ENCODE results near the gene ZNF366.
"Not testable (repeated sequence)": the region's sequence is repeated elsewhere in the genome, so short reads cannot be mapped to it uniquely, and the experiment has no call there.

ZNF366 gene

DNA sequence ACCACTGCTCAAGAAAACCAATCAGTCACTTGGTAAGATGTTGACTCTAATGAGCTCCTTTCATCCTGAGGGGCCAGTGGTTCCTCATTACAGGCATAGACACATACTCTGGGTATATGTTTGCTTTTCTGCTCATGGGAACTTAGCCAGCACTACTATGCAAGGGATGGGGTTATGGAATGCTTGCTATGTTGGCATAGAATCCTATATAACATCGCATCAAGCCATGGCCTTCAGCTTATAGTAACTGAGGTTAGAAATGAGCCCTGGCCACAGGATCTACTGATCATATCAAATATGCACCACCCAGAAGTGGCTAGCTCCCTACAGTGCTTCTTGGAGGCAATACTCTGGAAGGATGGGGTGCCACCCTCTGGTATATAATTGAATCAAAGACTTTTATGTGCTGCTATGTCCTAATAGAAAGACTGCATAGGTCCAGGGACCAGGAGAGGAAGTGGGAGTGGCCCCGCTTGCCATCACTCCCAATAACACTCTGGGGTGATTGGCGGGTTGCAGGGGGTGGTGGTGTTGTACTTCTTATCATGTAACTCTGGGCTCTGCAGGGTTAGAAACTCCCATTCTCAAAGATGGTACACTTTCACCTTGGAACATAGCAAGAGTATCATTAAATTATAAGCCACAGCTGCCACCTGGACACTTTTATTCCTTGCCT lies 70.3 kb downstream of the ZNF366 start:
- FAIRE-seq, result no peak

- no peak for FAIRE-seq
These were observed 72.3 kb downstream of the ZNF366 start for GRCh38 chr5:72434781-72435437.

GRCh38 chr5:72434056-72434780 lies 73.0 kb downstream of the ZNF366 start:
- FAIRE-seq, result no peak

DNA sequence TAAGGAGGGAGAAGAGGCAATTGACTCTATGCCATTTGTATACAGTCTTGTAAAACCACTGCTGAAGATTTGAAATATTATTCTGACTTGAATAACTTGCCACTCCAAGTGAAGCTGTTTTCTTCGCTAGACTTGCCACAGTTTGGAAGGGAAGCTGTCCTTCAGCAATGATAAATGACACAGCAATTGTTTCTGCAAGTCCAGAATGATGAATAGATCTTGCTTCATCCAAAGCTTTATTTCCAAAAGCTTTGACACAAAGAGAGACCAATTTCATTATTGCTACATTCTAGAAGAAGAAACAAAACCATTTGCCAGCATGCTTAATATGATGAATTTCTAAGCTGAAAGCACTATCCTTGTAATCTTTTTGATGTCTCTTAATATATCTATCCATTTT lies 73.7 kb downstream of the ZNF366 start:
- no peak for FAIRE-seq

DNA sequence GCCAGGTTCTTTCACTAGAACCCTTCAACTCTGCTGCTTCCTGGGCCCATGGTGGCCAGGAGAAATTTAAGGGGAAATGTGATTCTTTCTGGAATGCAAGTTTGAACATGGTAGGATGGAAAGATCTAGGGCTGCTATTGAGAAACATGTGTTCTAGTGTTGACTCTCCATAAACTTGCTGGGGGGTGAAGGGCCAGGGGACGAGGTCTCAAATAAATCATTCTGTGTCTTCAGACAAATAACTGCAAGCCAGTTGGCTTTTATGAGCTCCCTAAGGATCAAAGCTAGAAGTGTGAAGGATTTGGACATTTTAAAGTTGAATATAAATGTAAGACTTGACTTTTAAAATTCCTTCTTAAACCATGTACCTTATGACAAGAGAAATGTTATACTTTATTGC lies 78.5 kb downstream of the ZNF366 start:
- no peak for FAIRE-seq

GRCh38 chr5:72427488-72428437 lies 79.4 kb downstream of the ZNF366 start:
- FAIRE-seq, result no peak

DNA sequence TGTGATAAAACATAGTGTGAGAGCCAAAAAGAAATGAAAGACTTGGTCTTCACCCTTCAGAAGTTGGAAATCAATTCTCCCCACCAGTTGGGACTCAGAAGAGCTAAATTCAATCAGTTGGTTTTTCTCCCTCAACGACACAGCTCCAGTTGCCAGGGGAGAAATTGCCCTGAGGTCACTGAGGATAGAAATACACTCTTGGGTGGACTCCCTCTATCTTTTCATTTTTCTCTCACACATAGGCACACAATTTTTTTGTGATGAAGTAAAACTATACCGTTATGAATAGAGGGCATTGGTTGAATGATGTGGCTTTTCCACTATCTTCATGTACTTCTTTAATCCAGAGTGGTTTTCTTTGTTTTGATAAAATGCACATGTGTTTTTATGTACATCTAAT lies 80.2 kb downstream of the ZNF366 start:
- FAIRE-seq, result no peak

- no peak for FAIRE-seq
These were observed 81.2 kb downstream of the ZNF366 start for GRCh38 chr5:72426019-72426418.

DNA sequence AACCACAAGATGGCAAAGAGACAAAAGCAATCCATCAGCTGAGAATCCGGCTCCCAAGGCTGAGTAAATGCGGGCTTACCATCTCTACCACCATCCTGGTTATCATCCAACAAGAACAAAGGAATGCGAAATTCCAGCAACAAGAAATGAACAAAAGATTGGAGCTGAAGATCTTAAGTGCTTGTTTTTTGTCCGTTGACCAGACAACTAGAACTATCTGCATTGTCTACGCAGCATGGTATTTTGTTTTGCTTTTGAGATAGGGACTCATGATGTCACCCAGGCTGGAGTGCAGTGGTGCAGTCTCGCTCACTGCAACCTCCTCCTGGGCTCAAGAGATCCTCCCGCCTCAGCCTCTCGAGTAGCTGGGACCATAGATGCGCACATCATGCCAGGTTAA lies 88.9 kb downstream of the ZNF366 start:
- FAIRE-seq, result no peak

DNA sequence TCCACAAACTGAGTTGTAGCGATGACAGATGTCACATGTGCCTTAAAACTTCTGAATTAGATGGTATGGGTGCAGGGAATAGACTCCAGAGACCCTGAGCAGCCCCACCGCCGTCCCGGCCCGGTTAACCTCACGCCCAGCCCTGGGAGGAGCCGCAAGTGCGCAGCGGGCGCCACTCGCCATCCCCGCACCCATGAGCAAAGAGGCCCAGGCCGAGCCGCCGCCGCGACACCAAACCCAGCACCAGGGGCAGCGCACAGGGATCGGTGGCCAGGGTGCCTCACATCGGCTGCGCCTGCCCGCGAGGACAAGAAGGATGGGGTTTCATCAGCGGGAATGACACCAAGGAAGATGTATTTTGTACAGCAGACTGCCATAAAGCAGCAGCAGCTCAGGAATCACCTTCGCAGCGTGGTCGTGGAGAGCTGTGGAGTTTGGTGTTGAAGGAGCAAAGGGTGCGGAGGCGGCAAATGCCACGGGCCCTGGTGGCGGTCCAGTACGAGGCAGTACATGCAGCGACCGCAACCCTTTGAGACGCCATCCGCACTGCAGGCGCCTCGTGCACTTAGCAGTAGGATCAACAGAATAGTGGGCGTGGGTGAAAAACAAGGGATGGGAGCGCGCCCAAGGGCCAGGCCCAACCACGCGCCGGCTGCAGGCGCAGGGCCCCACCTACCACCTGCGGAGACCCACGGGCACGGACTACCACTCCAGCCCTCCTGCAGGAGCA lies 89.7 kb downstream of the ZNF366 start:
- no peak for FAIRE-seq

DNA sequence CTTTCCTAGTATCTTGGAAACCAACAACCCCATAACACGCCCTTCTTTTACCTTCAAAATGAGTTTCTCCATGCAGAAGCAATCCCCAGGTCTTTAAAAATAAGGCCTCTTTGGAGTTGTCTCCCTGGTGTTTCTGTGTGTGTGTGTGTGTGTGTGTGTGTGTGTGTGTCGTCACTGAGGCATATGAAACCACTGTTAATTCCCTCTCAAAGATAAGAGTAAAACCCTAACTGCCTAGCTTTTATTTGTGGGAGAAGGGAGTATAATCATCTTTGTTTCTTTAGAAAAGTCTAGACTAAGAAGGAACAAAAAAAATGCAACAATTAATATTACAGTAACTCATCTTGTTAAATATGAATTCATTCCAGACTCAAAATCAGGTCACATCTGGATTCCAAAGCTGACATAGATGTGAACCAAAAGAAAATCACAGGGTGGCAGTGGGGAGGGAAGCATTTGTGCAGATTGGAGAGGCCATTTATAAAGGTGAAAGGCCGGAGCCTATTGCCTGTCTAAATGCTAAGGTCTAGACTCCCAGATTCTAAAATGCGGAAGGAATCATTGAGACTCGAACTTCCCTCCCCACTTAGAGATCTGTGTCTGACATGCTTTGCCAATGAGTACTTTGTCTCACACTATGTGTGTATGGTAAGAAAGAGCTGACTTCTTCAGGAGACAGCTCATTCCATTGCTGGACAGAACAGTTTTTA lies 91.4 kb downstream of the ZNF366 start:
- FAIRE-seq, result no peak

DNA sequence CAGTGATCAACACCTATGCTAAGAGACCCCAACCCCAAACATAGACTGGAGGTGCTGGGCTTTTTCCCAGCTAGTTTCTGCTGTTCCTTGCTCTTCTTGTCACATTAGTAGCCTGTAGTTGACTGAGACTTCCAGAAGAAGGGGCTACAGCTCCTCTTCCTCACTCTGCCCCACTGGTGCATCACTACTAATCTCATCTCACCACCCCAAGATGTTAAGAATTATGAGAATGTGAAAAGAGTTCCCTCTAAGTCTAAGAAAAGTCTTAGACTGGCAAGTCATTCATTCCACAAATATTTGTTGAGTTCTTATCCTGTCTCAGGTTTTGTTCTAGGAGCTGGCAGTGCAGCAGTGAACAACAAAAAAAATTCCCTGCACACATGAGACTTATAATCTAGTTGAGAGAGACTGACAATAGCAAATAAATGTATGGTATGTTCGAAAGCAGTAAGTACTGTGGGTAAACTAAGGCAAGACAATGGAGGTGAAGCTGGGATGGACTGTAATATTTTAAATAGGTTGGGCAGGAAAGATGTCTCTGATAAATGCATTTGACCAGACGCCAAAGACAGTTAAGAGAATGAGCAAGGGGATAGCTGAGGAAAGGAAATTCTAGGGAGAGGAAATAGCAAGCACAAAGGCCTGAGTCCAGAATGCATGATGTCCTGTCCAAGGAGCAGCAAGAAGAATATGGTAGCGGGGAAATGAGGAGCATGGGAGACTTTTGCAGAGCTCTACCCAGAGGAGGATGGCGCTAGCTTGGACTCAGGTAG lies 94.7 kb downstream of the ZNF366 start:
- no peak for FAIRE-seq

DNA sequence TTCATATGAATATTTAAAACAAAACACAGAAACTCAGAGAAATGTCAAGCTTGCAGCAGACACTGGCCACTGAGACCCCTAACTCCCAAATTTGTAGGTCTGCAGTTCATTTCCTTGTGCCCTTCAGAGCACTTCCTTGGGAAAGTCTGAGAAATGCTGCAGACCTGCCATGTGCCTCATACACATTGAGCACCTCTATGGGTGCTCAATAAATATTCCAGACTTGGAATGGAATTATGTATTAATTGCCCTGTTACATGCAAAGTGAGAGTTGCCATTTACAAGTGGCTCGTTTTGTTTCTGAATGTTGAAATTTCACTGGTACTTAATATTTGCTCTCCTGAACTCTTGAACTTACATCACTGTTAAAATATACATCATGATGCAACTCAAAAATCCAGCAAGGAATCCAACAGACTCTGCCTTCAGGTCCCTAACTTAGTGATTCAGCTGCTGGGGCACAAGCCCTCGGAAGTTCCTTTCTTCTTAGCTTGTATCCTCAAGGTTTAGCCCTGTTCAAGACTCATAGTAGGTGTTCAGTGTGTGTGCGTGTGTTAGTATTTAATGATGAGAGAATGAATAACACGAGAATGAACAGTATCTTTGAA lies 96.4 kb downstream of the ZNF366 start:
- FAIRE-seq, result no peak

- no peak for FAIRE-seq
These were observed 98.6 kb downstream of the ZNF366 start for GRCh38 chr5:72408603-72409002.

DNA sequence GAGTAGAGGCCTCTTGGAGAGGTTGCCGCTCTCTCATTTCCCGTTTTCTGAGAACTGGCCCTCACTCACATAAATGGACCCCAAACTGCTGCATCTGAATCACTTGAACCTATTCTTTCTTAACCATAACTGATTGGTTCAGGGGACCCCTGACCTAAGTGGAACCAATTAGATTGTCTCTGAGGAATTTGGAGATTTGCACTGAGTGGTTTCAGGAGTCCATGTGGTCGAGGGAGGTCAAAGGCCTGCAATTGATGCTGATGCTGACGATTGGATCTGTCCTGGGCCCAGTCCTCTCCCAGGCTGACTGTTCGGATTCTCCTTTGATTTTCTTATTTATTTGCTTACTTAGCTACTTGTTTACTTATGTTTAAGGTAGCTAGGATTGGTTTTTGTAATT lies 99.1 kb downstream of the ZNF366 start:
- FAIRE-seq, result no peak

GRCh38 chr5:72407541-72407940 lies 99.7 kb downstream of the ZNF366 start:
- FAIRE-seq, result no peak

- no peak for FAIRE-seq
These were observed 100.1 kb downstream of the ZNF366 start for GRCh38 chr5:72407078-72407477.

DNA sequence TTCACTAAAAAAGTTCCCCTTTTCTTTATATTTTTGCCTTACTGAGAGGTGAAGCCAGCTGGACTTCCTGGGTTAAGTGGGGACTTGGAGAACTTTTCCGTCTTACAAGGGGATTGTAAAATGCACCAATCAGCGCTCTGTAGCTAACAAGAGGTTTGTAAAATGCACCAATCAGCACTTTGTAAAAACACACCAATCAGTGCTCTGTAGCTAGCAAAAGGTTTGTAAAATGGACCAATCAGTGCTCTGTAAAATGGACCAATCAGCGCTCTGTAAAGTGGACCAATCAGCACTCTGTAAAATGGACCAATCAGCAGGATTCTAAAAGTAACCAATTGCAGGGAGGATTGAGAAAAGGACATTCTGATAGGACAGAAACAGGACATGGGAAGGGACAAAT lies 102.4 kb downstream of the ZNF366 start:
- not testable (repeated sequence) for FAIRE-seq

DNA sequence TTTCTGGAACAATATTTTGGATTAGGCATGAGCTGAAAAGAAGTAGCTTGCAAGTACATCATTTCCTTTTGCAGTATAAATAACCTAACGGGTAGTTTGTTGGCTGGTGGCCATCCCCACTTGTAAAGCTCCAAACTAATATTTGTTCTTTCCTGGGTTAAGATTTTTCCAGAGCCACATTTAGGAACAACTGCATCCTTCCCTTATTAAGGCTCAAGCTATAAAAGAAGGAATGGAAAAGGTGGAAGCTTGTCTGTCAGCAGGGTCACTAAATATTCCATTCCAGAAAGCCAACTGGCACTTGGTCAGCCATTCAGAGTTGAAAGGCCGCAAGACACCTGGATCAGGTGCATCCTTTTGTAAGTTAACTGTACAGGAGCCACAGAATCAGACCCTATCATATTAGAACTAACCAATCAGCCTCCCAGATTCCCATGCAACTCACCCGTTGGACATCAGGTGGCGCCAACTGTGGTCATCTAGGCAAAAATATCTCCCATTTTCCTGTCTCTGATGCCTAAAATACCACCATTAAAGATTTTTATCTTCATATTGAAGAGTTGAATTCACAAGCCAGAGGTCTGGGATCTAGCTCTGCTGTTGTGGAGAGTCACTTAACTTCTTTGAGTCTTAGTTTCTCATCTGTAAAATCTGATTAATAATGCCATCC lies 104.1 kb downstream of the ZNF366 start:
- FAIRE-seq, result no peak

GRCh38 chr5:72402381-72402890 lies 104.8 kb downstream of the ZNF366 start:
- no peak for FAIRE-seq

Data from TTC549 (cell line).